GM19043 (cell line): ENCODE data around the gene THY1.
"Not testable (repeated sequence)": the region's sequence is repeated elsewhere in the genome, so short reads cannot be mapped to it uniquely, and the experiment has no call there.

Source experiments
- ATAC-seq: cut with Tn5 transposase; IDR thresholded peaks from one replicate; pipeline ENCODE4 v1.9.1; 2021; ENCODE audit warnings: low read depth; ENCODE audit not compliant: unreplicated experiment

Gene THY1

DNA sequence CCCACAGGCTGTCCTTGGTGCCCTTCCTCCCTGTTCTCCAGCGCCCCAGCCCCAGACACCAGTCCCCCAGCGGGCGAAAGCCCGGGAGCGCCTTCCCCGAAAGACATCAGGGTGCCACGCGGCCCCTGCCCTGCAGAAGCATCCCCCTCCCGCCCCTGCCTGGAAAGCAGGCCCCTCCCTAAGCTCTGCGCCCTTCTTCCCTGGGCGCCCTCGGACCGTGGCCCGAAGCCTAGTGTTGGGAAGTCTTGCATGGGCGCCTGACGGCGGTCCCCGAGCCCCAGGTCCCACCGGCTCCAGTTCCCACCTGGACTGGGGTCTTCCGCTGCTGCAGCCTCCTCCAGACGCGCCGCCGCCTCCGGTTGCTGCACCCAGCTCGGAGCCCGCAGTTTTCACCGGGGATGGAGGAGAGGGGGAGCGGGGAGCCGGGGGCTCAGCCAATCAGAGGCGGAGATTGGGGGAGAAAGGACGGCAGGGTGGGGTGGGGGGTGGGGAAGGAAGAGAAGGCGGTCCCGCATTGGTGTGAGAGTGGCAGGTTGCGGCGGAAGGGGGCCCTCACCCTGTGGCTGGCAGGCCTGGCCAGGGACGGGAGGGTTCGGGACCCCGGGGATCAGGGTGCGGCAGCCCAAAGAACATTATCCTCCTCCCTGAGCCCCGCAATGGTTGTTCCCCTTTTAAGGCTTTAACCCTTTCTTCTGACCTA, at the start of gene THY1:
TSS of gene THY1 (minus strand) at position 364 of the 700 bp plus-strand sequence. CDS start 2,267 bp downstream, outside the sequence.
- ATAC-seq = no peak

GRCh38 chr11:119472186-119472855, 49.3 kb upstream of the THY1 start:
- no peak for ATAC-seq

DNA sequence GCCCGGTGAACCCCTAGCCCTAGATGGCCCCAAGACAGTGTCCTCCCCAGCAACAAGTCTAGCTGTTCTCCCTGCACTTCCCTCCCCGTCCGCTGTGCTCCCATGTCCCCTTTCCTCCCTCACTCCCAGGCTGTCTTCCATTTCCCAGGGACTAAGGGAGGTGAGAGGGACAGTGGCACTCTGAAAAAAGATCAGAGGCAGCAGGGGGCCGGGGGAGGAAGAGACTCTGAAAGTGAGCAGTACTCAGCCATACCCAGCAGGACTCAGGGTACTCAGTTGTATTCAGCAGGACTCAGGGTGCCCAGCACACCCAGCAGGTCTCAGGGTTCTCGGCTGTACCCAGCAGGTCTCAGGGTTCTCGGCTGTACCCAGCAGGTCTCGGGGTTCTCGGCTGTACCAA, 48.4 kb upstream of the THY1 start:
- no peak for ATAC-seq

DNA sequence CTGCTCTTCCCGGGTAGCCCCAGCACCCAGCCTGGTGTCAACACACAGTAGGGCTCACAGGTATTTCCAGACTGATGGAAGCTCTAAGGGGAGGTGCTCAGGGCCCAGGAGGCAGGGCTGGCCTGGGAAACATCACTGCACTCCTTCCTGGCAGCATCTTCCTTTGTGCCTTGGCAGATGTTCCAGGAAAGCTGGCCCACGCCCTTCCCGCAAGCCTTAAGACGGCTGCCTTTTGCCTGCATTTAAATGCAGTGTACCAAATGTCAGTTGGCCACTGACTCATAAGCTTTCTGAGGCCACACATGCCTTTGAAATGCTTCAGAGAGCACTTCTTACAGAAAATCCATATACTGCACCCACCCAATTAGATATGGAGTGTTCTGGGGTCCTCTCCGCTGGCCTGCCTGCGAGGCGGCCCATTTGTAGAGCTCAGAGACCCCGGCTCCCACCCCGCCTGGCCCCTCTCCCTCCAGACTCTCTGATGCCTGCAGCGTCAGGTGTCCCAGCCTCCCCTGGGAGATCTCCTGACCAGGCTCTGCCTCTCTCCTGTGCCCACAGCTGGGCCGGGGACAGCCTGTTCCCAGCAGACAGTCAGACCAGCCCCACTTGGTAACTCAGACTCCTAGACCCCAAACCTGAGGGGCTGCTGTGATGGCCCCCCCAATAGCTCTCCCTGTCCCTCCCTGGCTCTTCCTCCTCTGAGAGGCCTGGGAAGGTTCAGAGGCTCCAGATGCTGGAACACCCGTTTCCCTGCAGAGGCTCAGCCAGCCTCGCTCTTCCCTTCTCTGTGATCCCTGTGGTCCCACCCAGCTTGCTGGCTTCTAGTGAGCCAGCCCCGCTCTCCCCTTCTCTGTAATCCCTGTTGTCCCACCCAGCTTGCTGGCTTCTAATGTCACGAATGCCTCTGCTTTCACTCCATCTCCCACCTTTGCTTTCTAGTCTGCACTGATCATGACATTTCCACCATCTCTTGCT, 47.6 kb upstream of the THY1 start:
- no peak for ATAC-seq

- no peak for ATAC-seq
These were observed 46.5 kb upstream of the THY1 start for GRCh38 chr11:119469506-119469905.

- ATAC-seq = no peak
These were observed 45.5 kb upstream of the THY1 start for GRCh38 chr11:119468511-119468910.

DNA sequence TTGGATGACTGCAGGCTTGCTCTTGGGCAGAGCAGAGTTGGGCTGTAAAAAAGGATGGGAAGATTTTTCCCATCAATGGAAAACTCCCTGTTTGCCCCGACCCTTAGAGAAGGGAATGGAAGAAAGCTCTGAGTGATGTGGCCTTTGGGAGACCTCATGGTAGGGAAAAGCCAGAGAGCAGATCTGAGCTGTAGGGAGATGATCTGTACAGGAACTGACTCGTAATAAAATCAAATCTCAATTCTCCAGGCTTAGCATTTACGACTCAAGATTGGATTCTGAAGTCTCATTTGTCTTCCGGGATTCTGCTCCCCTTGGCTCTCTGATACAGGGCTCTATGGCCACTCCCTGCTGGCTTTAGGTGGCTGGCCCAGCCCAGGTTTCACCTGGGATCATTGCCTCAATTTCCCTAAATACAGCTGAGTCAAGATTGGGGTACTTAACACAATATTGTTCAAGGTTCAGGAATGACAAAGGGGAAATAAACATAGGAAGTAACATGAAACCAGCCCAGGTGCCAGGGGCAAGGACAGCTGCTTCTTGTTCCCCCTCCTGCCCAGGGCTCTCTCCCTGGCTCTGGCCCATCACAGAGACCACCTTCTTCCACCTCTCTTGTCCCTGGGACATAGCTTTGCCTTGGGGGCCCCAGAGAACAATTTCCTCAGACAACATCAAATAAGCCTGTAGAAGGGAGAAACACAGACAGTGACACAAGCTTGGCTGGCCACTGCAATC, 38.4 kb upstream of the THY1 start:
- no peak for ATAC-seq

- no peak for ATAC-seq
These were observed 37.6 kb upstream of the THY1 start for GRCh38 chr11:119460582-119460981.

DNA sequence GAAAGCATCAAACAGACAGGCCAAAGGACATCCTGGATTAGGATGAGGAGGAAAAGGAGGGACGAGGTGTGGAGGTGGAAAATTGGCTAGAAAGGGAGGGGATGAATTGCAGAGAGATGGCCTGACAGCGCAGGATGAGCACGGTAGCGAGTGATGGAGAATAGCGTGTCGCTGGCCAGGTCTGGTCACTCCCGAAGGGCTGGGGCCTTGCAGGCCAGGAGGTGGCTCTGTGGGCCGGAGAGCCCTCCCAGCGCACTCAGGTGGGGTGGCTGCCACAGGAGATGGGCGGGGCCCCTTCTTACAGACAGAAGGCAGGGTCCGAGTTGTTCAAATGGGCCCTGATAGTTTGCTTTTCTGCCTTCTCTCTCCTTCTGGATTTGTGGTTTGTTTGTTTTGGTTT, 37.1 kb upstream of the THY1 start:
- no peak for ATAC-seq

DNA sequence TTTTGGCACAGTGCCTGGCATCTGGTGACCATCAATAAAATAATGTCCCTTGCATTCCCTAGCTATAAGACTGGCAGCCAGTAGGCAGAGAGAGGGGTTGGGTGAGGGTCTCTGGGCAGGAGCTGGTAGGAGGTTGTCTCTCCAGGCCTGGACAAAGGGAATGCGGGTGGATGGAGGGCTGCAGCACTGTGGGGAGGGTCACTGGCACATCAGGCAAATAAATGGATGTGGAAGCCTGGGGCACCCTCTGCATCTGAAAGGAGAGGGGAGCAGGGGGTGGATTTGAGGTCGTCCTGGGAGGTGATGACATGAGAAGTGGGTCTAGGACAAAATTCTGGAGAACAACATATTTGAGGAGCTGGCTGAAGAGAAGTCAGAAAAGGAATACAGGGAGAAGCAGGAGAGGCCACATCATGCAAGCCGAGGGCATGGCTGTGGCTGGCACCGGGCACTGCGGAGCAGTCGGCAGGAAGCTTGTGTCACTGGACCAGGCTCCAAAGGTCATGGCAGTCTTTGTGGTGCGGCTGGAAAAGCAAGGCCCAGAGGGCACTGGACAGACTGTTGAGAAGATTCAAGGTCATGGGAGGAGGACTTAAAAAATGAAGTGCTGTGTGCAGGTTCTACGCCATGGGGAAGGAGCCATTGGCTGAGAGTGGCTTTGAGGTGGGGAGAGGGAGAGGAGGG, 36.5 kb upstream of the THY1 start:
- no peak for ATAC-seq

DNA sequence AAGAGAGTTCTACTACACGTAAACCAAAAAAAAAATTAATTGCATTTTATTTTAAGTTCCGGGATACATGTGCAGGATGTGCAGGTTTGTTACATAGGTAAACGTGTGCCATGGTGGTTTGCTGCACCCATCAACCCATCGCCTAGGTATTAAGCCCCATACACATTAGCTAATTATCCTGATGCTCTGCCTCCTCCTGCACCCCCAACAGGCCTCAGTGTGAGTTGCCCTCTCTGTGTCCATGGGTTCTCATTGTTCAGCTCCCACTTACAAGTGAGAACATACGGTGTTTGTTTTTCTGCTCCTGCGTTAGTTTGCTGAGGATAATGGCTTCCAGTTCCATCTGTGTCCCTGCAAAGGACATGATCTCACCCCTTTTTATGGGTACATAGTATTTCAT, 32.7 kb upstream of the THY1 start:
- ATAC-seq = not testable (repeated sequence)

GRCh38 chr11:119455241-119455640, 32.3 kb upstream of the THY1 start:
- not testable (repeated sequence) for ATAC-seq

- ATAC-seq = no peak
These were observed 30.9 kb upstream of the THY1 start for GRCh38 chr11:119453881-119454280.

DNA sequence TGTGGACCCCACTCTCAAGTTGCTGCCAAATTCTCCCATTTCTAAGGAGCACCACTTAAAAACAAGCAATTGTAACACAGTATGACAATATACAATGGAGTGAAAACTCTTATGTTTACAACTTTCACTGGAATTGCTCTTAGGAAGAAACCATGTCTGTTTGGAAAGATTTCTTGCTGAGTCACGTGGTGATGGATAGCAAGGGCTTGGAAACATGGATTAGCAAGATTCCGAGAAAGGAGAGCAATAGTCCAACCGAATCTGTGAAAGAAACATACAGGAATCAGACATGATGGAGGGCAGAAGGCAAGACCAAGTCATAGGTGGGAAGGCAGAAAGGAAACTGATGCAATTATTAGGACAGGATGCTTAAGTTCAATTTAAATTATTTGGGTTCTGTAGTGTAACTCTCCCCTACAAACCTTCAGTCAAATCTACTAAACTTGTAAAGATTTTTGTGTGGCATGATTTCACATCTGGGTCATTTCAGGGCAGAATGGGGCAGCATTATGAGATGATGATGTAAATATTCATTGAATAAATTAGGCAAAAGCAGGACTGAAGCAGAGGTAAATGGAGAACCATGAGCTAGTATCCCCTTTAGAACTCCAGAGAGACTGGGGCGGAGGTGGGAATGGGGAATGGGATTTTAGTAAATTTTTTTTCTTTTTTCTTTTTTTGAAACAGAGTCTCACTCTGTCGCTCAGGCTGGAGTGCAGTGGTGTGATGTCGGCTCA, 27.8 kb upstream of the THY1 start:
- no peak for ATAC-seq

GRCh38 chr11:119449498-119449897, 26.5 kb upstream of the THY1 start:
- ATAC-seq = no peak

GRCh38 chr11:119448380-119448779, 25.4 kb upstream of the THY1 start:
- no peak for ATAC-seq

DNA sequence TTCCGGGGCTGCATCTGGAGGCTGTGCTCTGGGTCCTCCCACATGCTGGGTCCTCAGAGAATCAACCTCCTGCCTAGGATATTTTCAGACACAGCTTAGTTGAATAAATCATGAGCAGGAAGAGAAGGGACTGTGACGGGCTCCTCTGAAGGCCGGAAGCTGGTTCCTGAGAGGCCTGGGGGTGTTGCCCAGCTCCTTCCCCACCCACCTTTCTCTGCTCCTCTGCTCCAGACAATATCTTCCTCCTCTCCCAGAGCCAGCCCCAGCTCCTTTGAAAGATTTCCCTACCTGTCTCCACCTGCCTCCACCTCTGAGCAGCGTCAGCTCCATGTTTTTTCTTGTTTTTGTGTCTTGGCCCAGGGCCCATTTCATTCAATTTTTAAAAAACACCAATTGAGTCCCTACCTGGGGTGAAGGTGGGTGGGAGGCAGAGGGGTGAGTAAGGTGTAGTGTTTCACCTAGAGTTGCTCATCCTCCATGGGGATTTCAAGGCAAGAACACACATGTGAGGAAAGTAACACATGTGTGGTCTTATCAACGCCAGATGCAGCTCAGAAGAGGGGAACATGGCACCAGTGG, 24.8 kb upstream of the THY1 start:
- no peak for ATAC-seq

GRCh38 chr11:119446871-119447663, 24.1 kb upstream of the THY1 start:
- ATAC-seq = no peak
